ENCODE measurements around the gene SMAD3.

SMAD3 gene

GRCh38 chr15:67165254-67166253 lies 100.2 kb downstream of the SMAD3 start:
- no peak for TF ChIP-seq CTCF (IDR thresholded peaks at IDR 0.05; ENCODE audit: low read depth, low read length)
- no peak for DNase-seq (ENCODE audit: extremely low read depth, low read depth)

DNA sequence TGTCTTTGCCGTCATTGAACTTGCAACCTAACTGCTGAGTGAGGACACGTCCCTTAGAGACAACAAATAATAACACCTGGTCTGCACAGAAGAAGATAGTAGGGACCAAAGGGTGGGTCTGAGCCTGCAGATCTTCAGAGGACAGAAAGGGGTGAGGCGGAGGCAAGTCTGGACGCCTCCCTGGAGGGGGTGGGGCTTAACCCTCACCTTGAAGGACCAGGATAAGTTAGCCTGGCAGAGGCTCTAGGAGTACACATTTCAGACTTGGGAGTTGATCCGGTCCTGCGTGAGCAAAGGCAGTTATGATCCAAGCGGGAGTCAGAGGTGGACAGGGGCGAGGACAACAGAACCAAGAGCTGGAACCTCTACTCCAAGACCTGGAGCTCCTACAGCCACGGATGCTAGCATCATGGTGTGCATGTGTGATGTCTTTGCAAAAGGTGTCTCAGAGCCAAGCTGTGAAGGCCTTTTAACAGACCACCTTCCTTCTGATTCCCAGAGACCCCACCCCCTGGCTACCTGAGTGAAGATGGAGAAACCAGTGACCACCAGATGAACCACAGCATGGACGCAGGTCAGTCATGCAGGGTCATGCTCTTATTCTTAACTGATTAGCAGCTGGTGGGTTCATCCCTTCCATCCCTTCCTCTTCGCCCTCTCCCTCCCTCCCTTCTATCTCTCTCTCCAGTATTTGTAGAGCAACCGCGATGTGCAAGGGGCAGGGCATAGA lies 101.0 kb downstream of the SMAD3 start:
- no peak for TF ChIP-seq CTCF (IDR thresholded peaks at IDR 0.05; ENCODE audit: low read depth, low read length)
- no peak for DNase-seq (ENCODE audit: extremely low read depth, low read depth)

DNA sequence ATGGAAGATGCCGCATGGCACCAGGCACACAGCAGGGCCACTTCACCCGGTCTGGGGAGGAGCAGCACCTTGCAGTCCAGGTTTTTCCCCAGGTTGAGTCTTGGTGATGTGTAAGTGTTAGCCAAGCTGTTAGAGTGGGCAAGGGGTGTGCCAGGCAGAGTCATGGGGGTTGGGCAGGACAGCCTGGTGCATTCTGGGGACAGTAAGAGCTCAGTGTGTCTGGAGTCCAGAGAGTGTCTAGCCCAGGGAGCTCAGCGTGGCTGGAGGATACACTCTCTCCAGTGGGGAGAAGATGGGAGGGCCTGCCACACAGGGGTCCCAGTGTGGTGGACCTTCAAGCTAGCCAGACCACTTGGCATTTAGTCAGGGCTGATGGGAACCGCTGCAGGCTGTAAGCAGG lies 101.7 kb downstream of the SMAD3 start:
- no peak for TF ChIP-seq CTCF (IDR thresholded peaks at IDR 0.05; ENCODE audit: low read depth, low read length)
- DNase-seq (ENCODE audit: extremely low read depth, low read depth): no peak

GRCh38 chr15:67168694-67169093 lies 103.3 kb downstream of the SMAD3 start:
- no peak for TF ChIP-seq CTCF (IDR thresholded peaks at IDR 0.05; ENCODE audit: low read depth, low read length)
- no peak for DNase-seq (ENCODE audit: extremely low read depth, low read depth)

- no peak for DNase-seq (ENCODE audit: extremely low read depth, low read depth)
- TF ChIP-seq CTCF (IDR thresholded peaks at IDR 0.05; ENCODE audit: low read depth, low read length): no peak
Observed at GRCh38 chr15:67170143-67170925, 104.9 kb downstream of the SMAD3 start.

- DNase-seq (ENCODE audit: extremely low read depth, low read depth): no peak
- TF ChIP-seq CTCF (IDR thresholded peaks at IDR 0.05; ENCODE audit: low read depth, low read length): no peak
Observed at GRCh38 chr15:67171471-67171870, 106.1 kb downstream of the SMAD3 start.

Data from AG09319 (cell line).